GM19328 (cell line): ENCODE results near the gene CDCA5.
"Not testable (repeated sequence)": the region's sequence is repeated elsewhere in the genome, so short reads cannot be mapped to it uniquely, and the experiment has no call there.

Experiments
- ATAC-seq: cut with Tn5 transposase; IDR thresholded peaks from one replicate; pipeline ENCODE4 v1.9.1; 2021; ENCODE audit warnings: mild to moderate bottlenecking, moderate library complexity; ENCODE audit not compliant: unreplicated experiment

CDCA5 gene

DNA sequence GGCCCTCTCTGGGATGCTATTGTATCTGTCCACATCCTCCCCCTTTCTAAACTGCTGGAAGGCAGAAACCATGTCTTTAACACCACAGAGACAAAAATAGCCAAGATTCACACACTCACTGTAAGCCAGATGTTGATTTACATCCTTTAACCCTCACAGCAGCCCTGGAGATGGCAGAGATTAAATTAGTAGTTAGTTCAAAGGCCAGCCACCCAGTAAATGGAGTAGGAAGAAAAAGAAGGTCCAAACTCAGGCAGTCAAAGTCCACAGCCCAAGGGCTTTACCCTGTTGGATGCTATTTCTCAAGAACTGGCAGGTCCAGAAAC, 35.8 kb upstream of the CDCA5 start:
- ATAC-seq = no peak

DNA sequence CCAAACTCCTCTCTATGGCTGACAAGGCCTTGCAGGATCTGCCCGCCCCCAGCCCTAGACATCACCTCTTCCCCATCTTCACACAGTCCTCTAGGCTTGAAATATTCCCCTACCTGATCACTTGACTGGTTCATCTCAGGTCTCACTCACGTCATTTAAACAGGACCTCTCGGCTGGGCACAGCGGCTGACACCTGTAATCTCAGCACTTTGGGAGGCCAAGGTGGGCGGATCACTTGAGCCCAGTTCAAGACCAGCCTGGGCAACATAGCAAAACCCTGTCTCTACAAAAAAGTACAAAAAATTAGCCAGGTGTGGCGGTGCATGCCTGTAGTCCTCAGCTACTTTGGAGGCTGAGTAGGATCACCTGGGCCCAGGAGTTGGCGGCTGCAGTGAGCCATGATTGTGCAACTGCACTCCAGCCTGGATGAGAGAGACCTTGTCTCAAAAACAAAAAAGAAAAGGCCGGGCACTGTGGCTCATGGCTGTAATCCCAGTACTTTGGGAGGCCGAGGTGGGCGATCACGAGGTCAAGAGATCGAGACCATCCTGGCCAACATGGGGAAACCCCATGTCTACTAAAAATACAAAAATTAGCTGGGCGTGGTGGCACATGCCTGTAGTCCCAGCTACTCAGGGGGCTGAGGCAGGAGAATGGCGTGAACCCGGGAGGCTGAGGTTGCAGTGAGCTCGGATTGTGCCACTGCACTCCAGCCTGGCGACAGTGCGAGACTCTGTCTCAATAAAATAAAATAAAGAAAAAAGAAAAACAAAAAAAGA, 35.2 kb upstream of the CDCA5 start:
- ATAC-seq = not testable (repeated sequence)

DNA sequence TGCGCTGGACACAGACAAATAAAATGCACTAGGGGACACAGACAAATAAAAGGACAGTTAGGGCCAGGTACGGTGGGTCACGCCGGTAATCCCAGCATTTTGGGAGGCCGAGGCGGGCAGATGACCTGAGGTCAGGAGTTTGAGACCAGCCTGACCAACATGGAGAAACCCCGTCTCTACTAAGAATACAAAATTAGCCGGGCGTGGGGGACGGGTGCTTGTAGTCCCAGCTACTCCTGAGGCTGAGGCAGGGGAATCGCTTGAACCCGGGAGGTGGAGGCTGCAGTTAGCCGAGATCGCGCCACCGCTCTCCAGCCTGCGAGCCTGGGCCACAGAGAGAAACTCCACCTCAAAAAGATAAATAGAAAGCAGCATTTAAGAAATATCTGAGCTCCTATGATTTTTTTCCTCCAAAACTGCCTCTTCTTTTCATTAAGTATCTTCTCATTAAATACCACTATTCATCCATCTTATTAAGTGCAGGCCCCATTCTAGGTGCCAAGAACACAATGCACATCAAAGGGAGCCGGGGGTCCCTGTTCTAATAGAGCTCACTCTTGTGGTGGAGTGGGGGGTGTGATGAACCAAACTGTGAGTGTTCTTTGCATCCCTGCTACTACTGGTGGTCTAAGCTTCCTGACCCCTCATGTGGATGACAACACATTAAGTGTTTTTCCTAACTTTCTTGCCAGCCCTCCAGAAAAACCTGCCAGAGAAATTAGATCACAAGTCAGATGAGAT, 34.4 kb upstream of the CDCA5 start:
- ATAC-seq = no peak

DNA sequence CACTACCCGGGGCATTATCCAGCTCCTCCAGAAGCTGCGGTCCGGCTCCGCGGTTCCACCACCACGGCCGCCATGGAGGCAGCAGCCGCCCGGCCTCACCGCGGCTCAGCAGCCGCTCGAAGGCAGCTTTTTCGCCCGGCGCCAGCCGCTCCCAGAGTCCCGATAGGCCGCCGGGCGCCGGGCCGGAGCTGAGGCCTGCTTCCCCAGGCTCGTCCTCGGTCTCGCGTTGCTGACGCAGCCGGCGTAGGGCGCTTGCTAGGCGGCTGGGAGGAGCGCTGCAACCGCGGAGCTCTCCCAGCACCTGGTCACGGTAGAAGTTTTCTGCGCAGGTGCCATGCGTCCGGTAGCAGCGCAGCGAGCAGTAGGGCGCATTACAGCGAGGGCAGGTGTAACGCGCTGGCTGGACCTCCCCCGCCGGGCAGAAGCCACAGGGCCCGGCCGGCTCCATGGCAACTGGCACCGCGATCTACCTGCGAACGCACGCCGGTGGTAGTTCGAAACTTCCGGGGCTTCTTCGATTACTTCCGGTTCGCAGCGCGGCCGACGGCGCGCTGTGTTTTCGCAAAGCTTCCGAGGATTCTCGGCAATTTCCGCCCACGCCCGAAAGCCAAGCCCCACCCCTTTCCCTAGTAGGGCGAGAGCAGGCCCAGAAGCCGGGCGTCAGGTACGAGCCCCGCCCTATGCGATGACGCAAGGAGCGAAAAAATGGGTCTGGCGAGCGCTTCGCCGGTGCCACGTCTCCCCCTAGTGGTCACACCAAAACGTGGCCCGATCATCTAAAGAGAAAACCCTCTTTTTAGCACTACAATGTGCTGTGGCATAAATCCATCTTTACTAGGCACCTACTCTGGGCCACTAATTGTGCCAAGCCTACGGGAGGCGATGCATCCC, 33.6 kb upstream of the CDCA5 start, which contains the start of gene ZNHIT2:
Gene ZNHIT2 (minus strand): TSS at position 496 of the 891 bp plus-strand sequence. CDS start 48 bp downstream, at position 448.
- peak; percentile 64 for ATAC-seq

DNA sequence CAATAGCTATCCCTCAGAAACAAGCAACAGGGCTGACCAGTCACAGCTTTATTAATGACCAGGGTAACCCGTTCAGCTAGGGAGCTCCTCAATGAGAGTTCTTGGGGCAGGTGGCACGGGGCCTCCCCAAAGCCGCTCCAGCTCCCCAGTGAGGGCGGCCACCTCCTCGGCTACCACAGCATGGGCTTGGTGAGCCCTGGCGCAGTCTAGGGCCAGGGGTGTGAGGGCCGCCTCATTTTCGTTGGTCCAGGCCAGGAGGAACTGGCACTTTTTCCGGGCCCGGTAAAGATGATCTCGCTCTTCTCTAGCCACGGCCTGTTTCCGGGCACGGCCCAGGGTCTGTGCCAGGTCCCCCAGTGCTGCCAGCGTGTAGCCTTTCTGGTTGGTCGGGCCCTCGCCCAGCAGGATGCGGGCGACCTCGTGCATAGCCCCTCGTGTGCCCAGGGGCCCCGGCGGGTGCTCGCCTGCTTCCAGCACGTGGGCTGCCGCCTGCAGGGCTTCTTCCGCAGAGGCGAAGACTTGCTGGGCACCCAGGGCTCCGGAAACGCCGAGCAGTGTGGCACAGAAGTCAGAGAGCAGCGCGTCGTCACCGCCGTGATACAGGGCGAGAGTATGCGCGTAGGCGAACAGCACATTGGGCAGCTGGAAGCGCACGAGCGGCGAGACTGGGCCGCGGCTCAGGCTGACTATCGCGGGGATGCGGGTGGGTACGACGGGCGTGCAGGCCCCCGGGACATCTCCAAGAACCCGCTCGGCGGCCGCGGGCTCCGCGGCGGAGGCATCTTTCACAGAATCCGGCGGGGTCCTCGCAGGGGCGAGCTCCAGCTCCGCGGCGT, 32.7 kb upstream of the CDCA5 start:
- ATAC-seq = no peak

DNA sequence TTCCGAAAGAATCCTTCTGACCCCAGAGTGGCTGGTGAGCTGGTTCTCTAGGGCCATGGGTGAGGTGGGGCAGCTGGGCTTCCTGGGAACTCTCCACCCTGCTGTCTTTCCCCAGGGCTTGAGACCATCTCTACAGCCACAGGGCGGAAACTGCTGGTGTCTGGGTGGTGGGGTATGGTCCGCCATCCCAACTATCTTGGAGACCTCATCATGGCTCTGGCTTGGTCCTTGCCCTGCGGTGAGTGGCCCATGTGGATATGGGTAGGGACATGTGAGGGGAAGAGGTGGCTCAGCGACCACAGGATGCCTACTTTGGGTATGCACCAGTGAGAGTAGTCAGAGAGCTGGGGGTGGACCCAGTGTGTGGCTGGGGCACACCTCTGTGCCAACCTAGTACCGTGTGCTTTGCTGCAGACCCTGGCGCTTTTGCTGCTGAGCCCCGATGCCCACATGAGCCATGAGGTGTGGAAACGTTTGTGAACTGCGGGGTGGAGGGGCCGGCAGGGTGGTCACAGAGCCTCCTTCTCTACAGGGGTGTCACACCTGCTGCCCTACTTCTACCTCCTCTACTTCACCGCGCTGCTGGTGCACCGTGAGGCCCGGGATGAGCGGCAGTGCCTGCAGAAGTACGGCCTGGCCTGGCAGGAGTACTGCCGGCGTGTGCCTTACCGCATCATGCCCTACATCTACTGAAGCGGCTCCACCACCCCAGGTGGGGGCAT, 31.7 kb upstream of the CDCA5 start:
- no peak for ATAC-seq

DNA sequence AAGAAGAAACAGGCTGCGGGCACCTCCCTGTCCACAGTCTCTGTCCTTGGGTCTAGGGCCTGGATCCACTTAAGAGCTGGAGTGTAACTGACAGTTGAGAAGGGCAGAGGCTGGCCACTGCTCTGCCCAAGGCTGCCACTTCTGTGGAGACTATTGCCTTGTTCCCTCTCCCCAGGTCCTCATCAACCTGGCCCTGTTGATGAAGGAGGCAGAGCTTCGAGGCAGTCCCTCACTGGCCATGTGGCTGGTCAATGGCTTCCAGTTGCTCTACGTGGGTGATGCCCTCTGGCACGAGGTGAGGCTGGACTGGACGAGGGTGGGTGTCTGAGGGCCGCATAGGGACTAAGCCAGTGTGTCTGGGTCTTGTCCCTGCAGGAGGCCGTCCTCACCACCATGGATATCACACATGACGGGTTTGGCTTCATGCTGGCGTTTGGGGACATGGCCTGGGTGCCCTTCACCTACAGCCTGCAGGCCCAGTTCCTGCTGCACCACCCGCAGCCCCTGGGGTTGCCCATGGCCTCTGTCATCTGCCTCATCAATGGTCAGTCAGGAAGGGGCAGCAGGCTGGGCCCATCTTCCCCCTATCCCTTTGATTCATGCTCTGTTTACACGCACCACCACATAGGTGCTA, 30.8 kb upstream of the CDCA5 start:
- no peak for ATAC-seq

DNA sequence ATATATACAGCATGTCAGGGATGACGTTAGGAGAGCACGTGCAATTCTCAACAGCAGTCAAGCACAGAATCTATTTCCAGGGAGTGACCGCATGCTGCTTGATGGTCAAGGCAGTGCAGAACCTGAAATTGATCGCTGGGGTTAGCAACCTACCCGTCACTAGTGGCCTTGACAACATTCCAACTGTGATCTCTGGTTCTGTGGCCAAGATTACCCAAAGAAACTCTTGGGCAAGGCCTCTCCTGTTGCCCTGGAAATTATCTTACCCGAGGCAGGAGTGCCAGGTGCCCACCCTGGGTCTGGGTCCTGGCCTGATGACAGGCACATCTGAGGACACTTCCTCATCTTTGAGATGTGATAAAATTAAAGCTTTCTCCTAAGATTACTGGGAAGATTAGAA, 30.0 kb upstream of the CDCA5 start:
- no peak for ATAC-seq

DNA sequence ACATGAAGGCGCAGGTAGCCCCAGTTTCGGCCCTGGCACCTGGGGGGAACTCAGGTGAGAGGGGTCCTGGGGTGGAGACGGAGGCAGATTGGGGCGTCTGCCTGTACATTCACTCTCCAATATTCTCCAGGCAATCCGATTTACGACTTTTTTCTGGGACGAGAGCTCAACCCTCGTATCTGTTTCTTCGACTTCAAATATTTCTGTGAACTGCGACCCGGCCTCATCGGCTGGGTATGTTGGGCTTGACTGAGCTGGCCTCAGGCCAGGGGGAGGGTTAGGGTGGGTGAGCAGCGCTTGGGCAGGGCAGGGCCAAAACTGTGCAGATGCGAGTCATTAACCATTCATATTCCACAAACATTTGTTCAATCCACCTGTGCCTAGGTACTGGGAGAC, 29.5 kb upstream of the CDCA5 start:
- ATAC-seq = no peak

DNA sequence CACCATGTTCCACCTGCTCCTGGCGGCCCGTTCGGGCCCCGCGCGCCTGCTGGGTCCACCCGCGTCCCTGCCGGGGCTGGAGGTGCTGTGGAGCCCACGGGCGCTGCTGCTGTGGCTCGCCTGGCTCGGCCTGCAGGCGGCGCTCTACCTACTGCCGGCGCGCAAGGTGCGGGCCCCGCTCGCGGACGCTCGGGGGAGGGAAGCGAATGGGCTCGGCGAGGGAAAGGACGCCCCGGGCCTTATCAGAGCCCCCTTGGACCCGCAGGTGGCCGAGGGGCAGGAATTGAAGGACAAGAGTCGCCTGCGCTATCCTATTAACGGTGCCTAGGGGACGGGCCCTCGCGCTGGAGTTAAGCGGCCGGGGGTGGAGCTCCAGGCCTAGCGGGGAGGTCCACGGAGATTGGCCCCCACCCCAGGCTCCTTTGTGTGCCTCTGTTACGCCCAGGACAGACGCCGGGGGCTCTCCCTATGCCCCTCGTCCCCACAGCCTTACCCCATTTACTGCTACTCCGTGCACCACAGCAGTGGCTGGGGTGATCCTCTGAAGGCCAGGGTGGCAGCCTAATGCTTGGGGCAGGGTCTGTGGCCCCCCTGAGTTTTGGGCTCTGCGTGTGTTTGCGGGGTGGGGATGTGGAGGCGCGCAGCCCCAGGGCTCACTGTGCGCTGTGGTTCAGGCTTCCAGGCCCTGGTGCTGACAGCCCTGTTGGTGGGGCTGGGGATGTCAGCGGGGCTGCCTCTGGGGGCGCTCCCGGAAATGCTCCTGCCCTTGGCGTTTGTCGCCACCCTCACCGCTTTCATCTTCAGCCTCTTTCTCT, 28.9 kb upstream of the CDCA5 start:
- ATAC-seq = no peak

DNA sequence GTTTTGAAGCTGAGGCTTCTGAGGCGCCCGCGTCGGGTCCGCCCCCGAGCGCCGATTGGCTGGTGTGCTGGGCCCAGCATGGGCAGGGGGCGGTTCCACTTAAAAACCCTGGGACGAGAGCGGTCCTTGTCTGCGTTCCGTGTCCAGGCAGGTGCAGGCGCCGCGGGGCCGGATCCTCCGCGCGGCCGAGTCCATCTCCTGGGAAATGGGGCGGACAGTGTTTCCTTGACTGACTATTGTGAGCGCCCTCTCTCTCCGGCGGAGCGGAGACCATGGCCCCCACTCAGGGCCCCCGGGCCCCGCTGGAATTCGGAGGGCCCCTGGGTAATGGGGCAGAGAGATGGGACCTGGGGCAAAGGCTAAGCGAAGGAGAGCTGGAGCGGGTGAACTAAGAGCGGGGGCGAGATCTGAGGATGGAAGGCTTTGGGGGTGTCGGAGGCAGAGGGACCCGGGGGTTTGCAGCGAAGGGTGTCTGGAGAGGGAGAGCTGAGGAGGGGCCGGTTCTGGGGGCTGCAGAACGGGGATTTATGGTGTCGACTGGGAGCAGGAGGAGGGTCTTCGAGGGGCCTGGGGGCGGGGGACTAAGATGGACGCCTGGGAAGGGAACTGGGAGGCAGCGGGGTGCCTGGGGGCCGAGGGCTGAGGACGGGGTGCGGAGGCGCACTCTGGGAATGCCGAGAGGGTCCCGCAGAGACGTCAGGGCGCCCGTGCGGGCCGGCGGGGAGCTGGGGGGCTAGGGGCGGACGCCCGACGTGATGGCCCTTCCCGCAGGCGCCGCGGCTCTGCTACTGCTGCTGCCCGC, 28.1 kb upstream of the CDCA5 start, which contains the start of gene TM7SF2:
Gene TM7SF2 (plus strand): TSS at position 129 of the 802 bp plus-strand sequence. CDS start 144 bp downstream, at position 273.
- peak; percentile 57 for ATAC-seq

DNA sequence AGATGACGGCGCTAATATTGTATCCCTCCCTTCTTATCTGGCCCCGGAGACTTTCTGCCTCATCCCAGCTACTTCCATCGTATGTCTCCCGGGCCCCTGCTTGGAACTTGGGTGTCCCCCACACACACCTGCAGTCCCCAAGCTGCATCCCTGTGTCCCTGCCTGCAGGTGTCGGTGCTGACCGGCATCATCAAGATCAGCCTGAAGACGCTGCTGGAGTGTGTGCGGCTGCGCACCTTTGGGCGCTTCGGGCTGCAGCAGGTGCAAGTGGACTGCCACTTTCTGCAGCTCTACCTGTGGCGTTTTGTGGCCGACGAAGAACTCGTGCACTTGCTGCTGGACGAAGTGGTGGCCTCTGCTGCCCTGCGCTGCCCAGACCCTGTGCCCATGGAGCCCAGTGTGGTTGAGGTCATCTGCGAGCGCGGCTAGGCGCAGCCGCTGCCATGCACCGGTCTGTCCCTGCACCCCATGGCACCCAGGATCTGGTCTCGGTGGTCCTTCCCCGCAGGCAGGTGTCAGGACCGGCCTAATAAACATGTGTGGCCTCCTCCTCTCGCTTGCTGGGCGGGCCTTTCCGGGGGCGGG, 27.4 kb upstream of the CDCA5 start:
- ATAC-seq = no peak

DNA sequence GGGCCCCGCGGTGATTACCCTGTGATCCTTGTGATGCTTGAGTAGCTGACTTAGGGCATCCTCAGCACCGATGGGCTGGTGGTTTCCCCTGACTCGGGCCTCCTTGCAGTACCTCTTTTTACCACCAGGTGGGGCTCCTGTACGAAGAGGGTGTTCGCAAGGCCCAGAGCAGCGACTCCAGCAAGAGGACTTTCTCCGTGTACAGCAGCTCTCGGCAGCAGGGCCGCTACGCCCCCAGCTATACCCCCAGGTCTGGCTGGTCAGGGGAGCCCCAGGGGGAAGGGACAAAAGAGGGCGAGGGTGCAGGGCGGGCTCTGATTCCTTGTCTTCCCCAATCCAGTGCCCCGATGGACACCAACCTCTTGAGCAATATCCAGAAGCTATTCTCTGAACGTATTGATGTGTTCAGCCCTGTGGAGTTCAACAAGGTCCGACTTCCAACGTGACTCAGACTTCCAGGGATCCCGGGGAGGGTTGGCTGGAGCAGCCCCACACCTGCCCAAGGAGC, 26.6 kb upstream of the CDCA5 start:
- ATAC-seq = no peak

DNA sequence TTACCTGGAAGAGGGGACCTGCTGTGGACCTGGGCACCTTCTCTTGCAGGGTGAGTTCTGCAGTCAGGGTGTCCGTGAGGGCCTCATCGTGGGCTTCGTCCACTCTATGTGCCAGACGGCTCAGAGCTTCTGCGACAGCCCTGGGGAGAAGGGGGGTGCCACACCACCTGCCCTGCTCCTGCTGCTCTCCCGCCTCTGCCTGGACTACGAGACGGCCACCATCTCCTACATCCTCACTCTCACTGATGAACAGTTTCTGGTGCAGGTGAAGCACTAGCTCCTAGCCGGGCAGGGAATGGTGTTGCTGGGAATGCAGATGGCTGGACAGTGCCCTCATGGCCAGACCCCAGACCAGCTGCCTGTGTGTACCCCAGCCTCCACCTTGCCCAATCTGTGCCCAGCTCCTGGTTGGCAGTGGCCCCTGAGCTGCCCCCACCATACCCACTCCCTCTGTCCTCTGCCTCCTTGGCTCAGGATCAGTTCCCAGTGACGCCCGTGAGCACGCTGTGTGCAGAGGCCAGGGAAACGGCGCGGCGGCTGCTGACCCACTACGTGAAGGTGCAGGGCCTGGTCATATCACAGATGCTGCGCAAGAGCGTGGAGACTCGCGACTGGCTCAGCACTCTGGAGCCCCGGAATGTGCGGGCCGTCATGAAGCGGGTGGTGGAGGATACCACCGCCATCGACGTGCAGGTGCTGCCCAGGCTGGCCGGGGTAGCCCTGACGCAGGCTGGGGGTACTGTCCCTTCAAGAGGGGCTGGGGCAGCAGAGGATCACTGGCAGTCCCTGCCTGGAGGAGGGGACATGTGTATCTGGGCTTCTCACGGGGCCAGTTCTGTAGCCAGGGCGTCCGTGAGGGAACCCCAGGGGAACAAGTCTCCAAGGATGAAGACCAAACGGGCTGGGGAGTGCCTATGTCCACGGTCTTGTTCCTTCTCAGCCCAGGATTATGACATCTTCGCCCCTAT, 25.7 kb upstream of the CDCA5 start:
- no peak for ATAC-seq

DNA sequence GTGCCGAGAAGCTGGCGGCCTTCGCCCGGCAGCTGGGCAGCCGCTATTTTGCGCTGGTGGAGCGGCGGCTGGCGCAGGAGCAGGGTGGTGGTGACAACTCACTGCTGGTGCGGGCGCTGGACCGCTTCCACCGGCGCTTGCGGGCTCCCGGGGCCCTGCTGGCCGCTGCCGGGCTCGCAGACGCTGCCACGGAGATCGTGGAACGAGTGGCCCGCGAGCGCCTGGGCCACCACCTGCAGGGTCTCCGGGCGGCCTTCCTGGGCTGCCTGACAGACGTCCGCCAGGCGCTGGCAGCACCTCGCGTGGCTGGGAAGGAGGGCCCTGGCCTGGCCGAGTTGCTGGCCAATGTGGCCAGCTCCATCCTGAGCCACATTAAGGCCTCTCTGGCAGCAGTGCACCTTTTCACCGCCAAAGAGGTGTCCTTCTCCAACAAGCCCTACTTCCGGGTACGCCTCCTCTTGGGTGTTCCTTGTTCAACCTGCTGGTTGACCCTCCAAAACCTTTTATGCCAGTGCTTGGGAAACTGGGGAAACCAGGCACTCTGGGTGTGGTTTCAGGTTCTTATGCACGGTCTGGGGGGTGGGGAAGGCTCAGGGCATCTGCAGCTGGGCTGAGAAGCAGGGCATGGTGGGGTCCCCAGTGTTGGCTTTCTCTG, 24.8 kb upstream of the CDCA5 start:
- ATAC-seq = no peak
